Naive thymus-derived CD4-positive, alpha-beta T cell (primary cell): ENCODE data around the gene LSAMP. TPM values are rescaled to one million over a fixed set of nuclear protein-coding genes. Genes with fewer than 3 reads are reported as not detected.

Experiments used
- ATAC-seq: fragments of 150-1000 bp; cut with Tn5 transposase; 2 replicates; pipeline ENCODE4 v1.10.0; 2021; ENCODE audit warnings: mild to moderate bottlenecking, moderate library complexity
- CTCF ChIA-PET: fragments of 350-600 bp; sonication (Branson Sonifier 250); formaldehyde crosslinking; loops from one replicate; lab custom pipeline; 2021; ENCODE audit warnings: antibody characterized with exemption; lab: Charles Lee
- POLR2A ChIA-PET: fragments of 350-600 bp; sonication (Branson Sonifier 250); formaldehyde crosslinking; loops from one replicate; lab custom pipeline; 2021; ENCODE audit warnings: antibody characterized with exemption, inconsistent platforms; lab: Charles Lee
- DNase-seq, 9 donors: peaks; one replicate each; pipeline versions ENCODE4 v3.0.0 to v3.0.0-alpha.2; 2020 to 2022; ENCODE audit warnings: mixed read lengths in 1 of 9
- H3K27ac ChIP-seq: one replicate; pipeline ENCODE4 v1.7.0; 2013; ENCODE audit warnings: mild to moderate bottlenecking, low read depth, low read length, moderate library complexity
- H3K27me3 ChIP-seq, 2 donors: one replicate each; pipeline ENCODE4 v1.7.0; 2013; ENCODE audit warnings: low read length in 2 of 2, mild to moderate bottlenecking in 2 of 2, moderate library complexity in 2 of 2; ENCODE audit not compliant: control insufficient read depth in 2 of 2, insufficient read depth in 2 of 2
- H3K36me3 ChIP-seq, 3 experiments: 1 replicate in 2 of 3; 2 replicates in 1 of 3; pipeline ENCODE4 v1.7.0; 2013; ENCODE audit warnings: low read length in 3 of 3, mild to moderate bottlenecking in 3 of 3, moderate library complexity in 1 of 3; ENCODE audit not compliant: insufficient read depth in 3 of 3, control insufficient read depth in 2 of 3
- H3K4me1 ChIP-seq, 2 donors: one replicate each; pipeline ENCODE4 v1.7.0; 2013; ENCODE audit warnings: low read length in 2 of 2, mild to moderate bottlenecking in 2 of 2, moderate library complexity in 1 of 2; ENCODE audit not compliant: control insufficient read depth in 2 of 2, insufficient read depth in 2 of 2
- H3K4me3 ChIP-seq: 2 replicates; pipeline ENCODE4 v1.7.0; 2013; ENCODE audit warnings: mild to moderate bottlenecking, low read length
- H3K9me3 ChIP-seq, 3 experiments: 1 replicate in 2 of 3; 2 replicates in 1 of 3; pipeline ENCODE4 v1.7.0; 2013; ENCODE audit warnings: low read length in 3 of 3; ENCODE audit not compliant: control insufficient read depth in 2 of 3
- H3K27ac Mint-ChIP-seq, 9 donors: one replicate each; pipeline ENCODE4 v1.8.0; 2020 to 2022; ENCODE audit warnings: mixed read lengths in 9 of 9, mild to moderate bottlenecking in 8 of 9, moderate library complexity in 5 of 9, inconsistent platforms in 2 of 9
- H3K27me3 Mint-ChIP-seq, 5 donors: one replicate each; pipeline ENCODE4 v1.8.0; 2021 to 2022; ENCODE audit warnings: mixed read lengths in 5 of 5, mild to moderate bottlenecking in 1 of 5
- H3K36me3 Mint-ChIP-seq, 5 donors: one replicate each; pipeline ENCODE4 v1.8.0; 2020 to 2022; ENCODE audit warnings: mixed read lengths in 5 of 5, mild to moderate bottlenecking in 3 of 5, inconsistent platforms in 1 of 5
- H3K4me1 Mint-ChIP-seq, 7 donors: one replicate each; pipeline ENCODE4 v1.8.0; 2020 to 2022; ENCODE audit warnings: mixed read lengths in 7 of 7, mild to moderate bottlenecking in 3 of 7, inconsistent platforms in 1 of 7
- H3K4me3 Mint-ChIP-seq, 10 donors: one replicate each; pipeline ENCODE4 v1.8.0; 2020 to 2022; ENCODE audit warnings: mild to moderate bottlenecking in 10 of 10, mixed read lengths in 10 of 10, moderate library complexity in 6 of 10, inconsistent platforms in 2 of 10
- H3K9me3 Mint-ChIP-seq, 11 donors: one replicate each; pipeline ENCODE4 v1.8.0; 2020 to 2022; ENCODE audit warnings: mixed read lengths in 11 of 11, mild to moderate bottlenecking in 4 of 11, inconsistent platforms in 1 of 11, moderate library complexity in 1 of 11
- intact Hi-C, 2 donors: fragments of 100-400 bp; cut with micrococcal nuclease; formaldehyde crosslinking; loops; one replicate each; pipeline ENCODE4 v1.15.1; 2023
- polyA plus RNA-seq, 2 donors: library from polyadenylated mRNA; unstranded; fragments of 300-500 nt; fragmentation: Illumina TruSeq; gene quantifications; one replicate each; pipeline ENCODE4 v1.2.3, GENCODE V29; 2021
- total RNA-seq, 6 experiments: library from RNA in 5 of 6; stranded (reverse) in 5 of 6; gene quantifications; 1 replicate in 5 of 6; 2 replicates in 1 of 6; pipeline ENCODE4 v1.2.3 and lab custom pipeline; 2021 to 2026

The LSAMP gene
- total and polyA plus RNA-seq, 7 experiments from 2014 or later = not detected

GRCh38 chr3:116166121-116166520 lies 279.2 kb downstream of the LSAMP start:
- no peaks in the 10 kb centered on the region for H3K4me1 Mint-ChIP-seq
- H3K27me3 Mint-ChIP-seq = no peaks in the 10 kb centered on the region
- H3K27ac Mint-ChIP-seq = no peak overlapping the region
- Histone ChIP-seq H3K27me3 (no peaks in the 10 kb centered on the region), H3K27ac (no peak overlapping the region), H3K4me3 (no peak overlapping the region), H3K36me3 (no peaks in the 10 kb centered on the region), H3K9me3 (no peaks in the 10 kb centered on the region), H3K4me1 (no peaks in the 10 kb centered on the region)
- H3K9me3 Mint-ChIP-seq = peaks cover 0 to 8% (median 2%) of the 10 kb centered on the region in 11 donors
- intact Hi-C loops = no loop called here
- no peak overlapping the region for H3K4me3 Mint-ChIP-seq
- ChIA-PET POLR2A (no interaction called here), CTCF (no interaction called here)
- no peak for ATAC-seq
- no peaks in the 10 kb centered on the region for H3K36me3 Mint-ChIP-seq
- DNase-seq = no peak

GRCh38 chr3:116165641-116166040 lies 279.6 kb downstream of the LSAMP start:
- ChIA-PET CTCF (no interaction called here), POLR2A (no interaction called here)
- Histone ChIP-seq H3K27ac (no peak overlapping the region), H3K4me3 (no peak overlapping the region), H3K36me3 (no peaks in the 10 kb centered on the region), H3K9me3 (no peaks in the 10 kb centered on the region), H3K4me1 (no peaks in the 10 kb centered on the region), H3K27me3 (no peaks in the 10 kb centered on the region)
- Mint-ChIP-seq H3K27ac (no peak overlapping the region), H3K9me3 (peaks cover 0 to 8% (median 2%) of the 10 kb centered on the region in 11 donors), H3K27me3 (no peaks in the 10 kb centered on the region), H3K36me3 (no peaks in the 10 kb centered on the region), H3K4me1 (no peaks in the 10 kb centered on the region), H3K4me3 (no peak overlapping the region)
- DNase-seq (no peak), ATAC-seq (no peak)
- intact Hi-C loops = no loop called here

DNA sequence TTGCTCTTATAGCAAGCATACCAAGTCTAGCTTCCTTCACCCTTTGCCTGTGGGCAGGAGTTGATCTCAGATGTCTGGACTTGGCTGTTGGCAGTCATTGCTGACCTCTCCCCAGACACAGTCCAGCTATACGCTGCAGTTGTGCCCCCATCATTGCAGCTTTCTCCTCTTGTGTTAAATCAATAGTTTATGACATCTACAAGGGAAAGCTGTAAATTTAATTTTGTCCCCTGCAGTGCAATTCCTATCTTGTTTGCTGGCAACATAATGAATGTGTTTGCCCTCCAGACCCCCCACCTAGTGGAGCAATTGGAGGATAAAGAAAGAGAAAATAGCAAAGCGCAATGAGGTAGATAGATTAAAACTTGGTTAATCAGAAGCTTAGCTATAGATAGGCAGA lies 280.2 kb downstream of the LSAMP start:
- Histone ChIP-seq H3K4me3 (no peak overlapping the region), H3K27me3 (no peaks in the 10 kb centered on the region), H3K4me1 (no peaks in the 10 kb centered on the region), H3K27ac (no peak overlapping the region), H3K36me3 (no peaks in the 10 kb centered on the region), H3K9me3 (no peaks in the 10 kb centered on the region)
- Mint-ChIP-seq H3K4me3 (no peak overlapping the region), H3K4me1 (no peaks in the 10 kb centered on the region), H3K9me3 (peaks cover 0 to 8% (median 2%) of the 10 kb centered on the region in 11 donors), H3K36me3 (no peaks in the 10 kb centered on the region), H3K27ac (no peak overlapping the region), H3K27me3 (no peaks in the 10 kb centered on the region)
- ChIA-PET POLR2A (no interaction called here), CTCF (interaction anchor here (0.7 kb wide), 1 partner anchor 1642 kb away, joined by 3 read pairs; no protein-coding TSS in a partner anchor)
- DNase-seq (no peak), ATAC-seq (no peak)
- intact Hi-C loops = no loop called here

DNA sequence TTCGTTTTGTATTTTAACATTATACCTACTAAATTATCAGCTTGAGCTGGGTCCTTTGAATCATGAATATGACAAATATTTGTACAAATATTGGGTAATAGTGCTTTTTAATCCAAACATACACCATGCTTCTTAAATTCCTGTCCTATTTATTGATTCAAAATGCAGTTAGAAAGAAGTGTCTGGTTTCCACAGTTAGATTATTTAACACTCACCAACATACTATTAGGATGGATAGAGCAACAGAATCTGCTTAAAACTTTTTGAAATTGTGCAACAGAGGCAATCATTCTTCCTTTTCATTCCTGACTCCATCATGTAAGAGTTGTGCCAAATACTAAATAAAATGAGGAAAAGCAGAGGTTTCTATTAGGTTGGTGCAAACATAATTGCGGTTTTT lies 281.2 kb downstream of the LSAMP start:
- ChIA-PET POLR2A (no interaction called here), CTCF (no interaction called here)
- H3K27ac ChIP-seq = no peak overlapping the region
- no peak for DNase-seq
- no peaks in the 10 kb centered on the region for H3K36me3 ChIP-seq
- no peaks in the 10 kb centered on the region for H3K36me3 Mint-ChIP-seq
- ATAC-seq = no peak
- no peak overlapping the region for H3K4me3 Mint-ChIP-seq
- no peaks in the 10 kb centered on the region for H3K4me1 Mint-ChIP-seq
- no peak overlapping the region for H3K27ac Mint-ChIP-seq
- no peaks in the 10 kb centered on the region for H3K9me3 ChIP-seq
- H3K4me3 ChIP-seq = no peak overlapping the region
- no peaks in the 10 kb centered on the region for H3K27me3 ChIP-seq
- no peaks in the 10 kb centered on the region for H3K4me1 ChIP-seq
- H3K27me3 Mint-ChIP-seq = no peaks in the 10 kb centered on the region
- intact Hi-C loops = no loop called here
- peaks cover 0 to 13% (median 3%) of the 10 kb centered on the region in 11 donors for H3K9me3 Mint-ChIP-seq

- H3K36me3 Mint-ChIP-seq = no peaks in the 10 kb centered on the region
- Histone ChIP-seq H3K36me3 (no peaks in the 10 kb centered on the region), H3K27ac (no peak overlapping the region), H3K4me1 (no peaks in the 10 kb centered on the region), H3K9me3 (no peaks in the 10 kb centered on the region), H3K4me3 (no peak overlapping the region), H3K27me3 (no peaks in the 10 kb centered on the region)
- DNase-seq (no peak), ATAC-seq (no peak)
- intact Hi-C loops = no loop called here
- H3K27ac Mint-ChIP-seq = no peak overlapping the region
- no peaks in the 10 kb centered on the region for H3K4me1 Mint-ChIP-seq
- H3K9me3 Mint-ChIP-seq = peaks cover 0 to 12% (median 3%) of the 10 kb centered on the region in 11 donors
- no peak overlapping the region for H3K4me3 Mint-ChIP-seq
- CTCF ChIA-PET = no interaction called here
- POLR2A ChIA-PET = no interaction called here
- H3K27me3 Mint-ChIP-seq = no peaks in the 10 kb centered on the region
Measured at GRCh38 chr3:116161575-116162525, 283.4 kb downstream of the LSAMP start.

GRCh38 chr3:116160594-116160993 lies 284.7 kb downstream of the LSAMP start:
- H3K27ac ChIP-seq = no peak overlapping the region
- H3K36me3 ChIP-seq = no peaks in the 10 kb centered on the region
- no peak overlapping the region for H3K27ac Mint-ChIP-seq
- CTCF ChIA-PET = no interaction called here
- DNase-seq (no peak), ATAC-seq (no peak)
- POLR2A ChIA-PET = no interaction called here
- no peaks in the 10 kb centered on the region for H3K27me3 Mint-ChIP-seq
- no peaks in the 10 kb centered on the region for H3K4me1 ChIP-seq
- intact Hi-C loops = no loop called here
- H3K9me3 Mint-ChIP-seq = peaks cover 0 to 12% (median 3%) of the 10 kb centered on the region in 11 donors
- H3K27me3 ChIP-seq = no peaks in the 10 kb centered on the region
- H3K4me1 Mint-ChIP-seq = no peaks in the 10 kb centered on the region
- H3K36me3 Mint-ChIP-seq = no peaks in the 10 kb centered on the region
- no peaks in the 10 kb centered on the region for H3K9me3 ChIP-seq
- H3K4me3 Mint-ChIP-seq = no peak overlapping the region
- no peak overlapping the region for H3K4me3 ChIP-seq

- Mint-ChIP-seq H3K27ac (no peak overlapping the region), H3K9me3 (peaks cover 0 to 12% (median 3%) of the 10 kb centered on the region in 11 donors), H3K27me3 (no peaks in the 10 kb centered on the region), H3K36me3 (no peaks in the 10 kb centered on the region), H3K4me3 (no peak overlapping the region), H3K4me1 (no peaks in the 10 kb centered on the region)
- H3K9me3 ChIP-seq = no peaks in the 10 kb centered on the region
- intact Hi-C loops = no loop called here
- no peaks in the 10 kb centered on the region for H3K36me3 ChIP-seq
- no peak overlapping the region for H3K4me3 ChIP-seq
- no peak overlapping the region for H3K27ac ChIP-seq
- no peak for DNase-seq
- ChIA-PET CTCF (no interaction called here), POLR2A (no interaction called here)
- no peaks in the 10 kb centered on the region for H3K4me1 ChIP-seq
- no peak for ATAC-seq
- H3K27me3 ChIP-seq = no peaks in the 10 kb centered on the region
Measured at GRCh38 chr3:116155841-116156240, 289.4 kb downstream of the LSAMP start.
